Trophoblast cell (in vitro differentiated cells and primary cell): ENCODE results near the gene CALCOCO1.

Source experiments
- DNase-seq, 2 donors: peaks; one replicate each; pipeline ENCODE4 v3.0.0-alpha.2; 2016
- H2AFZ ChIP-seq: 2 replicates; pipeline ENCODE4 v1.6.1; 2013; ENCODE audit warnings: low read length, moderate library complexity, mild to moderate bottlenecking; ENCODE audit not compliant: insufficient read depth, poor library complexity
- H2AK5ac ChIP-seq: 2 replicates; pipeline ENCODE4 v1.6.1; 2013; ENCODE audit warnings: mild to moderate bottlenecking, low read length
- H2BK120ac ChIP-seq: 2 replicates; pipeline ENCODE4 v1.6.1; 2013; ENCODE audit warnings: low read length, mild to moderate bottlenecking, moderate library complexity; ENCODE audit not compliant: insufficient read depth, poor library complexity
- H2BK12ac ChIP-seq: 2 replicates; pipeline ENCODE4 v1.6.1; 2013; ENCODE audit warnings: mild to moderate bottlenecking, low read length, moderate library complexity
- H2BK5ac ChIP-seq: 2 replicates; pipeline ENCODE4 v1.6.1; 2013; ENCODE audit warnings: low read length, low read depth, moderate library complexity, mild to moderate bottlenecking; ENCODE audit not compliant: poor library complexity
- H3K14ac ChIP-seq: 2 replicates; pipeline ENCODE4 v1.6.1; 2013; ENCODE audit warnings: mild to moderate bottlenecking, low read length
- H3K18ac ChIP-seq: 2 replicates; pipeline ENCODE4 v1.6.1; 2013; ENCODE audit warnings: mild to moderate bottlenecking, low read length
- H3K23ac ChIP-seq: 2 replicates; pipeline ENCODE4 v1.6.1; 2013; ENCODE audit warnings: low read length
- H3K27ac ChIP-seq: 2 replicates; pipeline ENCODE4 v1.5.1; 2013; ENCODE audit warnings: low read depth, mild to moderate bottlenecking, inconsistent platforms, low read length, moderate library complexity
- H3K27me3 ChIP-seq: 2 replicates; pipeline ENCODE4 v1.6.1; 2013; ENCODE audit warnings: inconsistent platforms, mild to moderate bottlenecking, low read length, moderate library complexity; ENCODE audit not compliant: insufficient read depth
- H3K36me3 ChIP-seq, 2 experiments: 1 replicate in 1 of 2; 2 replicates in 1 of 2; pipeline ENCODE4 v1.6.1; 2013; ENCODE audit warnings: low read length in 2 of 2, mild to moderate bottlenecking in 2 of 2, moderate library complexity in 1 of 2; ENCODE audit not compliant: insufficient read depth in 2 of 2, control insufficient read depth in 1 of 2
- H3K4ac ChIP-seq: 2 replicates; pipeline ENCODE4 v1.6.1; 2013; ENCODE audit warnings: low read depth, mild to moderate bottlenecking, low read length, moderate library complexity
- H3K4me1 ChIP-seq, 2 experiments: 1 replicate in 1 of 2; 2 replicates in 1 of 2; pipeline ENCODE4 v1.6.1; 2013; ENCODE audit warnings: low read length in 2 of 2, mild to moderate bottlenecking in 2 of 2, moderate library complexity in 1 of 2; ENCODE audit not compliant: insufficient read depth in 2 of 2, control insufficient read depth in 1 of 2
- H3K4me2 ChIP-seq: 2 replicates; pipeline ENCODE4 v1.6.1; 2013; ENCODE audit warnings: inconsistent platforms, mild to moderate bottlenecking, low read length, moderate library complexity
- H3K4me3 ChIP-seq: 2 replicates; pipeline ENCODE4 v1.5.1; 2013; ENCODE audit warnings: mild to moderate bottlenecking, low read depth, low read length, inconsistent platforms
- H3K79me1 ChIP-seq: one replicate; pipeline ENCODE4 v1.6.1; 2013; ENCODE audit warnings: low read length
- H3K79me2 ChIP-seq: 2 replicates; pipeline ENCODE4 v1.6.1; 2013; ENCODE audit warnings: low read length, mild to moderate bottlenecking; ENCODE audit not compliant: control insufficient read depth, insufficient read depth, poor library complexity
- H3K9ac ChIP-seq: 2 replicates; pipeline ENCODE4 v1.6.1; 2013; ENCODE audit warnings: mild to moderate bottlenecking, low read length
- H3K9me3 ChIP-seq: 2 replicates; pipeline ENCODE4 v1.6.1; 2013; ENCODE audit warnings: low read depth, mild to moderate bottlenecking, control low read depth, inconsistent platforms, low read length; ENCODE audit not compliant: insufficient read depth
- H4K12ac ChIP-seq: 2 replicates; pipeline ENCODE4 v1.6.1; 2013; ENCODE audit warnings: low read depth, mild to moderate bottlenecking, low read length, moderate library complexity
- H4K8ac ChIP-seq: 2 replicates; pipeline ENCODE4 v1.6.1; 2013; ENCODE audit warnings: low read depth, mild to moderate bottlenecking, low read length, moderate library complexity
- H4K91ac ChIP-seq: one replicate; pipeline ENCODE4 v1.6.1; 2013; ENCODE audit warnings: low read depth, mild to moderate bottlenecking, low read length, moderate library complexity
- WGBS: extraction: QIAGEN DNeasy Blood & Tissue Kit; methylation state at CpG from one replicate; pipeline ENCODE4 v1.1.7; 2013; ENCODE audit warnings: missing lambda C conversion rate; ENCODE audit not compliant: insufficient read length, insufficient coverage; ENCODE audit errors: extremely low coverage; 5-methylcytosine and 5-hydroxymethylcytosine counted together

CALCOCO1 gene

DNA sequence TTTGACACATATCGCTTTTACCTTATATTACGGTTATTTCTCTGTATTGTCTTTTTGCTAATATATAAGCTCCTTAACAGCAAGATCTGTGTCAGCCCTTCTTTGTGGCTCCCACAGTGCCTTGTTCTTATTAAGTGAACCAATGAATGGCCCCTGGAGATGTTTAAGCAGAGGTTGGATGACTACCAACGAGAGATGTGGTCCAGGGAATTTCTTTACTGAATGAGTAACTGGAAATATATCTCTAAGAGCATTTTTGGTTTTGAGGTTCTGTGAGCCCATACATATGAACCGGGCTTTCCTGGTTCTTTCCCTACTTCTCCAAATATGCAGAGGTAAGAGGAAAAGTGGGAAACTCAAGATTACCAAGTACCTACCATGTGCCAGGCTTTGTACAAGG is 23.5 kb downstream of the CALCOCO1 start:
- DNase-seq, result no peak
- H2AK5ac ChIP-seq, result no peak overlapping the region
- no peak overlapping the region for H3K23ac ChIP-seq
- H4K8ac ChIP-seq, result no peak overlapping the region
- no peak overlapping the region for H3K4ac ChIP-seq
- no peak overlapping the region for H4K12ac ChIP-seq
- H3K9me3 ChIP-seq, result no peaks in the 10 kb centered on the region
- WGBS, result no CpG with 5 or more reads among the region's 4 CpGs
- H3K27ac ChIP-seq, result no peak overlapping the region
- no peaks in the 10 kb centered on the region for H3K79me1 ChIP-seq
- H3K18ac ChIP-seq, result no peak overlapping the region
- no peak overlapping the region for H3K9ac ChIP-seq
- H3K4me1 ChIP-seq, result no peaks in the 10 kb centered on the region
- no peak overlapping the region for H4K91ac ChIP-seq
- no peak overlapping the region for H2BK5ac ChIP-seq
- H3K14ac ChIP-seq, result no peak overlapping the region
- no peaks in the 10 kb centered on the region for H3K79me2 ChIP-seq
- peaks cover 4% of the 10 kb centered on the region for H3K27me3 ChIP-seq
- H2BK12ac ChIP-seq, result no peak overlapping the region
- H3K4me3 ChIP-seq, result no peak overlapping the region
- H2AFZ ChIP-seq, result no peak overlapping the region
- H3K36me3 ChIP-seq, result no peaks in the 10 kb centered on the region
- no peak overlapping the region for H3K4me2 ChIP-seq
- H2BK120ac ChIP-seq, result no peak overlapping the region

DNA sequence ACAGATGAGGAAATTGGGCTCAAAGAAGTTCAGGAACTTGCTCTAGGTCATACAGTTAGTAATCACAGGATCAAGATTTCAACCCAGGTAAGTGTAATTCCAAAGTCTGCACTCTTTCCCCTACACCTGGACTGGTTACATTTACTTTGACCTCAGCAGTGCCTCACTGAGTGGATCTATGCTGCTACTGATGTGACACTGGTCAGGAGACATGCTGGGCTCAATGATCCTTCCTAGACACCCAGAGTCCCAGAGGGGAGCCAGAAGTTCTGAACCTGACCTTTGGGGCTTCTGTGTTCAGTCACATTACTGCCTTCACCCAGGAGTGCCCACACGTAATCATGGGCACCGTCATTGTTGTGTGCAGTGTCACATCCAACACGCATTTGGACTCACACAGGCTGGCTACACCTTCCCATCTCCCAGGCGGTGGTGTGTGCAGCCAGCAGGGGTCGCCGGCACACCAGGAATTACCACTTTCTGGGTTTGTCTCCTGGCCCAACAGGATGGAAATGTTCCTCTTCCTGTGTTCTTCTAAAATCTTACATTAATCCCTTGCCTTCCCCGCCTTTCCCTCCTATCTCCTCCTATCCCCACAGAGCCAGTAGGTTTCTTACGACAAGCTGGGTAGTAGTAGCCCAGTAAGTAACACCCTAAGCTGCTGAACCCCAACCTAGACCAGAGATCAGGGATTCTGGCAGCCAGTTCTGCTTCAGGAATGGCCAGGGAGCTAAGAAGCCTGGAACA is 25.6 kb downstream of the CALCOCO1 start:
- Histone ChIP-seq H4K8ac (no peak overlapping the region), H2AK5ac (no peak overlapping the region), H4K12ac (no peak overlapping the region), H3K4me1 (peaks cover 0 to under 1% of the 10 kb centered on the region in 2 experiments), H4K91ac (no peak overlapping the region), H3K18ac (no peak overlapping the region), H2AFZ (no peak overlapping the region), H3K36me3 (no peaks in the 10 kb centered on the region), H3K27me3 (peaks cover 16% of the 10 kb centered on the region), H3K27ac (no peak overlapping the region), H3K9ac (no peak overlapping the region), H2BK12ac (no peak overlapping the region), H3K23ac (no peak overlapping the region), H3K4ac (no peak overlapping the region), H3K9me3 (peaks cover 1% of the 10 kb centered on the region), H3K4me3 (no peak overlapping the region), H3K4me2 (no peak overlapping the region), H2BK5ac (no peak overlapping the region), H3K79me1 (no peaks in the 10 kb centered on the region), H2BK120ac (no peak overlapping the region), H3K14ac (no peak overlapping the region), H3K79me2 (no peaks in the 10 kb centered on the region)
- peak; percentile 54 to 76 for DNase-seq
- no CpG with 5 or more reads among the region's 8 CpGs for WGBS

DNA sequence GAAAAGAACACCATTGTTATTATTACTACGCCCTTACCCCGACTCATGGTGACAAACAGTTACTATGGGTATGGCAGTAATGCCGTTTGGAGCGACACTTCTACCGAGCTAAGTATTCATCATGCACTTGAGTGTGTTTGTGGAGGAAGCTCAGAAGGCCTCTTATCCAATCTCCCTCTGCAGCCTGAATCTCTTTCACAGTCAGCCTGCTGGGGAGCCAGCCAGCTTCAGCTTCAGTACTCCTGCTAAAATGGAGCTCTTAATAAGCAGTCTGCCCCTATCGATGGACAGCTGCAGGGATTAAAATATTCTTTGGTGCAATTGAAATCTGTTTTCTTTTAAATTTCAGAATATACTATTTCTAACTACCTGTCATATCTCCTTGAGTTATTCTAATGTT is 26.7 kb downstream of the CALCOCO1 start:
- Histone ChIP-seq H2BK12ac (no peak overlapping the region), H3K9ac (no peak overlapping the region), H3K18ac (no peak overlapping the region), H3K4ac (no peak overlapping the region), H3K27me3 (peaks cover 25% of the 10 kb centered on the region), H3K4me3 (no peak overlapping the region), H2BK120ac (no peak overlapping the region), H4K12ac (no peak overlapping the region), H2AK5ac (no peak overlapping the region), H4K8ac (no peak overlapping the region), H3K4me2 (no peak overlapping the region), H3K23ac (no peak overlapping the region), H2AFZ (no peak overlapping the region), H3K36me3 (no peaks in the 10 kb centered on the region), H3K9me3 (peaks cover 1% of the 10 kb centered on the region), H3K79me1 (no peaks in the 10 kb centered on the region), H3K14ac (no peak overlapping the region), H3K4me1 (peaks cover 2 to 3% of the 10 kb centered on the region in 2 experiments), H4K91ac (no peak overlapping the region), H3K79me2 (no peaks in the 10 kb centered on the region), H2BK5ac (no peak overlapping the region), H3K27ac (no peak overlapping the region)
- no peak for DNase-seq
- no CpG with 5 or more reads among the region's 6 CpGs for WGBS

DNA sequence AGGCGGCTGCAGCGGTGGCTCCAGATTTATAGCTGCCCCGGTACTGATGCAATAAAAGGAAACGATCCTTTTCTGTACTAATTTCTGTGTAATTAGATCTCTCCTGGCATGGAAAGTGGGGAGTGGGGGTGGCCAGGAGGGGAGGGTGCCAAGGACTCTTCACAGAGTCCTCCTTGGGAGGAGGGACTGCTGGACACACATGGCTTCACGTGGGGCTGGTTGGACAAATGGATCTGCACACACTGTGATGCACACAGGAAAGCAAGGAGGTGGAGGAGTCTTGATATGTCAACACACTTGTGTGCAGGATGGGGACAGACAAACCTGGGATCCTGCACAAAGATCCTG is 27.6 kb downstream of the CALCOCO1 start:
- no CpG with 5 or more reads among the region's 5 CpGs for WGBS
- no peak for DNase-seq
- H4K12ac ChIP-seq, result no peak overlapping the region

More for the DNA sequence above, 27.6 kb downstream of the CALCOCO1 start:
- Histone ChIP-seq H3K18ac (no peak overlapping the region), H3K4ac (no peak overlapping the region), H2AK5ac (no peak overlapping the region), H2BK120ac (no peak overlapping the region), H3K27me3 (peaks cover 35% of the 10 kb centered on the region), H3K9ac (no peak overlapping the region), H3K36me3 (no peaks in the 10 kb centered on the region), H3K79me2 (no peaks in the 10 kb centered on the region), H3K14ac (no peak overlapping the region), H3K4me1 (peaks cover 3 to 6% of the 10 kb centered on the region in 2 experiments), H2BK5ac (no peak overlapping the region), H3K9me3 (peaks cover 1% of the 10 kb centered on the region), H4K91ac (no peak overlapping the region), H3K23ac (no peak overlapping the region), H3K4me2 (no peak overlapping the region), H3K27ac (no peak overlapping the region), H2BK12ac (no peak overlapping the region), H2AFZ (no peak overlapping the region), H3K4me3 (peak overlapping the region; percentile 18), H3K79me1 (no peaks in the 10 kb centered on the region), H4K8ac (no peak overlapping the region)
